Measurements from ENCODE around the gene GCKR.

DNA sequence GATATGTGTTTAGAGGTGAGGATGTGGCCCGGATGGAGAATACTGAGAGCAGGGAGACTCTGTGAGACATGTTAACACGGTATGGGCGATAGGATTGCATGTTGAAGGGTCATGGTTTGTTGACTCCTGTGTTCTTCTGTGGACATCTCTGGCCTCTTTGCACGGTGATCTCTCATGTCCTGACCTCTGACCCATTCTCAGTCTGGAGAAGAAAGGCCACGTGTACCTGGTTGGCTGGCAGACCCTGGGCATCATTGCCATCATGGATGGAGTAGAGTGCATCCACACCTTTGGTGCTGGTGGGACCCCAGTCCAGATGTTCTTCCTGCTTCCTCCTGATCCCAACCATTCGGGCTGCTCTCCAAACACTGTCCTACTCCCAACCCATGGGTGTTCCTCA is 9.9 kb downstream of the GCKR start:
- TF ChIP-seq, protein P1, sequence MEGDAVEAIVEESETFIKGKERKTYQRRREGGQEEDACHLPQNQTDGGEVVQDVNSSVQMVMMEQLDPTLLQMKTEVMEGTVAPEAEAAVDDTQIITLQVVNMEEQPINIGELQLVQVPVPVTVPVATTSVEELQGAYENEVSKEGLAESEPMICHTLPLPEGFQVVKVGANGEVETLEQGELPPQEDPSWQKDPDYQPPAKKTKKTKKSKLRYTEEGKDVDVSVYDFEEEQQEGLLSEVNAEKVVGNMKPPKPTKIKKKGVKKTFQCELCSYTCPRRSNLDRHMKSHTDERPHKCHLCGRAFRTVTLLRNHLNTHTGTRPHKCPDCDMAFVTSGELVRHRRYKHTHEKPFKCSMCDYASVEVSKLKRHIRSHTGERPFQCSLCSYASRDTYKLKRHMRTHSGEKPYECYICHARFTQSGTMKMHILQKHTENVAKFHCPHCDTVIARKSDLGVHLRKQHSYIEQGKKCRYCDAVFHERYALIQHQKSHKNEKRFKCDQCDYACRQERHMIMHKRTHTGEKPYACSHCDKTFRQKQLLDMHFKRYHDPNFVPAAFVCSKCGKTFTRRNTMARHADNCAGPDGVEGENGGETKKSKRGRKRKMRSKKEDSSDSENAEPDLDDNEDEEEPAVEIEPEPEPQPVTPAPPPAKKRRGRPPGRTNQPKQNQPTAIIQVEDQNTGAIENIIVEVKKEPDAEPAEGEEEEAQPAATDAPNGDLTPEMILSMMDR (IDR thresholded peaks at IDR 0.05), result no peak
- no peak for TF ChIP-seq POLR2A (IDR thresholded peaks at IDR 0.05)
